WTC11 (cell line): Measurements from ENCODE around the gene LYSMD1.

Source experiments
- JUN ChIP-seq: sonication (generic); formaldehyde crosslinking; IDR thresholded peaks from 2 replicates; pipeline ENCODE4 v1.8.0; 2023; ENCODE audit warnings: mild to moderate bottlenecking, missing genetic modification reagents
- SP1 ChIP-seq: sonication (generic); formaldehyde crosslinking; conservative IDR thresholded peaks from 2 replicates; pipeline ENCODE4 v1.8.1; 2022; ENCODE audit warnings: missing genetic modification reagents
- TCF7 ChIP-seq: sonication (generic); formaldehyde crosslinking; IDR thresholded peaks from 2 replicates; pipeline ENCODE4 v1.8.0; 2022; ENCODE audit warnings: mild to moderate bottlenecking, low read depth, missing genetic modification reagents, moderate library complexity
- TF ChIP-seq, protein P1 (sequence below): fragments of 200-600 bp; IDR thresholded peaks from 2 replicates; pipeline ENCODE4 v1.8.0; 2022; ENCODE audit warnings: antibody characterized with exemption

DNA sequence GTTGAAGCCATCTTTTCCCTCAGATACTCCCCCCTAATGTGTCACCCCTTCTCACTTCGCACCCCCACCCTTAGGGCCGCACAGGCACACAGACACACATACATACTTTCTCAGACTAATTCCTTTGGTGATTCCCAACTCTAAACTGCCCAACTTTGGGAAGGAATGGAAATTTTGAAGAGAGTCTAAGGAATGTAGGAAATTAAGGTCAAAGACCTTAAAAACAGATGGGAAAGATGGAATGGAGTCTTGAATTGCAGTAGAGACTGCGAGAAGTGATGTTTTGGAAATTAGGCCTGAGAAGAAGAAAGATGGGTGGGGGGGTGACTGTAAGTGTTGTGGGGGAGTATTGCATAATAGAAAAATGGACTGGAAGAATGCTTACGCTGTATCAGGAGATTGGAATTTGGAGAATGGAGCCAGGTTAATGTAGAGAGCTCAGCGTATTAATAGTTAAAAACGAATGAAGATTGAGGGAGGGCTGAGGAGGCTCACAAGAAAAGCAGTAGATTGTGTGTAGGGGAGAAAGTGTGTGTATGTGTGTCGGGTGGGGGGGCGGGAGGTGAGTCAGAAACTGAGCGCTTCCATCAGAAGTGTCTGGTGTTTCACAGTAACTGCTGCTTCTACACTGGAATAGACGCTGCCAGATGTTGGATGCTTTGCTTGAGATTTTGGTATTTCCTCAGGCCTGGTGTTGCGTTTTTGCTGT is 34.3 kb upstream of the LYSMD1 start:
- no peak for TF ChIP-seq JUN (CRISPR knock-in tag)
- TF ChIP-seq, protein P1, sequence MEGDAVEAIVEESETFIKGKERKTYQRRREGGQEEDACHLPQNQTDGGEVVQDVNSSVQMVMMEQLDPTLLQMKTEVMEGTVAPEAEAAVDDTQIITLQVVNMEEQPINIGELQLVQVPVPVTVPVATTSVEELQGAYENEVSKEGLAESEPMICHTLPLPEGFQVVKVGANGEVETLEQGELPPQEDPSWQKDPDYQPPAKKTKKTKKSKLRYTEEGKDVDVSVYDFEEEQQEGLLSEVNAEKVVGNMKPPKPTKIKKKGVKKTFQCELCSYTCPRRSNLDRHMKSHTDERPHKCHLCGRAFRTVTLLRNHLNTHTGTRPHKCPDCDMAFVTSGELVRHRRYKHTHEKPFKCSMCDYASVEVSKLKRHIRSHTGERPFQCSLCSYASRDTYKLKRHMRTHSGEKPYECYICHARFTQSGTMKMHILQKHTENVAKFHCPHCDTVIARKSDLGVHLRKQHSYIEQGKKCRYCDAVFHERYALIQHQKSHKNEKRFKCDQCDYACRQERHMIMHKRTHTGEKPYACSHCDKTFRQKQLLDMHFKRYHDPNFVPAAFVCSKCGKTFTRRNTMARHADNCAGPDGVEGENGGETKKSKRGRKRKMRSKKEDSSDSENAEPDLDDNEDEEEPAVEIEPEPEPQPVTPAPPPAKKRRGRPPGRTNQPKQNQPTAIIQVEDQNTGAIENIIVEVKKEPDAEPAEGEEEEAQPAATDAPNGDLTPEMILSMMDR: no peak
- no peak for TF ChIP-seq SP1 (CRISPR knock-in tag)
- no peak for TF ChIP-seq TCF7 (CRISPR knock-in tag)
